Stimulated activated CD4-positive, alpha-beta T cell treated with anti-CD3 and anti-CD28 coated beads, Interleukin-4, amount 100 ng/mL, for 4 hours (primary cell): ENCODE results near the gene FOXF1.
A peak's percentile ranks its signal among the peaks of the same experiment; 100 is the strongest.

Experiments used
- DNase-seq, 2 experiments: peaks; one replicate each; pipeline ENCODE4 v3.0.0-alpha.2; 2020

The FOXF1 gene

DNA sequence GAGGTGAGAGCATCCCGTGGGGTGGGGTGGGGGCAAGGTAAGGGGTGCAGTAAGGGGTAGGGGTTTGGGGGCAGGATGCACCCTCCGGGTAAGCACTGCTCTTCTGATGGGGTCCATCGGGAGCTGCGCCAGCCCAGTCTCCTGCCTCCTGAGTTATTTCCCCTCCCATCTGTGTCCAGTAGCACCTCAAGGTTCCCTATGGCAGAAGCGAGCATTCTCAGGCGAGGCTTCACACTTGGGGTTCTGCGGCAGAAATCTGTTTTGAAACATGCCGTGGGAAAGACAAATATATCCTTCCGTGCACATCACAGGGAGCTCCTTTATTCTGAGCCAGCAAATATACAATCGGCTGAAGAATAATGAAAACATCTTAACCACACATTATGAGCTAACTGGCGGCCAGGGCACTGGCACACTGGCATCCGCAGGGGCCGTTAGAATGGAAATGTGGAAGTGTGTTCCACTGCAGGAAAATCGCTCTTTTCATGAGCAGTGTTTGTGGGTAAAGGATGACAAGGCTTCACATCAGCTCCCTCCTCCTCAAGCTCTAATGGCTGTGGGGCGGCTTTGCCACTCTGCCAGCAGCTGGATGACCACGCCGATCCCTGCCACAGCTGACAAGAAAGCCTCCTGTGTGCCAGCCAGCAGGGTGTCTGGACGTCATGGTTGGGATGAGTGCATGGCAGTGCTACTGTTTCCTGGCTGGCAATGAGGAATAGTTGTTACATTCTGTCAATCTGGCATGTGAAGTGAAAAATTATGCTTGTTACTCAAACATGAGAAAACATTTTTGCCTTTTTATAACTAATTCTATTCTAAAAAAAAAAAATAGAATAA lies 24.7 kb downstream of the FOXF1 start:
- DNase-seq = no peak

DNA sequence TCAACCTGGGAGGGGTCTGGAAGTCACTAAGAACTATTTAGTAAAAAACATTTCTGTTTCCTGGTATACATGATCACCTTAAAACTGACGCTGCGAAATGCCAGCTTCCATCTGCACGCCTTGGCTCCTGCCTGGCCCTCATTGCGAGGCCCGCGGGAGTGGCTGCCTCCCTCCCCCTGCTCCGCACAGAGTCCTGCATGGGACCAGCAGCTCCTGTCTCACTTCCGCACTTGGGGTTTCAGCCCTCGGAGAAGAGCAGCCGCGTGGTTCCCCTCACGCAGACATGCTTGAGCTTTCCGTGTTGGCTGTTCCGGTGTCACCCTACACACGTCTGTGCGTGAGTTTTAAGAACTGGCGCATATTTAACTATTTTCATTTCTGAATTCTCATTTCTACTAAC lies 26.3 kb downstream of the FOXF1 start:
- no peak for DNase-seq

- DNase-seq = no peak
Observed at GRCh38 chr16:86537486-86537885, 27.2 kb downstream of the FOXF1 start.

GRCh38 chr16:86538196-86538780 lies 28.0 kb downstream of the FOXF1 start:
- DNase-seq = no peak

- DNase-seq = no peak
Observed at GRCh38 chr16:86540894-86541293, 30.6 kb downstream of the FOXF1 start.

DNA sequence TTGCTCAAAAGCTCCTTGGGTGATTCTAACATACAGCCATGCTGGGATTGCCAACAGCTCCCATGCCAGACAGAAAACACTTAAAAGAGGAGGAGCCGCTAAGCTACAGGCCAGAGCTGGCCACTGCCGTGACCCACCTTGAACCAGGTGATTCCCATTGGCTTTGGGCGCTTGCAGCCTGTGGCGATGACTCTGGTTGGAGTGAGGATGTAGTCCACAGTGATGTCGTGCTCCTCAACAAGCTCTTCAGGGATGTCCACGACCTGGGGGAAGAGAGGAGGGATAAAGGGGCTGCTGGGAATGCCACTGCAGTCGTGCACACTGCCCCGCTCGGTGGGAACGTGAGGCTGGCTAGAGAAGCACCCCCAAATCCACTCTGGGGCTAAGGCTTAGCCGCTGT lies 31.2 kb downstream of the FOXF1 start:
- no peak for DNase-seq

- no peak for DNase-seq
Observed at GRCh38 chr16:86542756-86543750, 32.7 kb downstream of the FOXF1 start.

DNA sequence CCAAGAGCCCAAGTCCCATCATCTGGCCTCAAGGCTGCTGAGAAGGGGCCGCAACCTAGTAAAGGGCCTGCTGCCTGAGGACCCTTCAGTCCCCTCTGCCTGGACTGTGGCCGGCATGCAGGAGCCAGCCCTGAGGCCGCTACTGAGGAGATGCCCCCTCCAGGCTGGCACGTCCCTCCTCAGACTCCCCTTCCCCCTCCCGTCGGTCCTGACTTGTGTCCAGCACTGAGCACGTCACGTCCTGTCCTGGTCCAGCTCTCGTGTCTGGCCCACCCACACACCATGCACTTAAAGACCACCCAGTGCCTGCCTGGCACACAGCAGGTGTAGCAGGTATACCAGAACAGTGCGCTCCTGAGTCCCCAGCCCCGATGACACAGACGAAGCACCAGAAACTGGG lies 35.2 kb downstream of the FOXF1 start:
- no peak for DNase-seq

DNA sequence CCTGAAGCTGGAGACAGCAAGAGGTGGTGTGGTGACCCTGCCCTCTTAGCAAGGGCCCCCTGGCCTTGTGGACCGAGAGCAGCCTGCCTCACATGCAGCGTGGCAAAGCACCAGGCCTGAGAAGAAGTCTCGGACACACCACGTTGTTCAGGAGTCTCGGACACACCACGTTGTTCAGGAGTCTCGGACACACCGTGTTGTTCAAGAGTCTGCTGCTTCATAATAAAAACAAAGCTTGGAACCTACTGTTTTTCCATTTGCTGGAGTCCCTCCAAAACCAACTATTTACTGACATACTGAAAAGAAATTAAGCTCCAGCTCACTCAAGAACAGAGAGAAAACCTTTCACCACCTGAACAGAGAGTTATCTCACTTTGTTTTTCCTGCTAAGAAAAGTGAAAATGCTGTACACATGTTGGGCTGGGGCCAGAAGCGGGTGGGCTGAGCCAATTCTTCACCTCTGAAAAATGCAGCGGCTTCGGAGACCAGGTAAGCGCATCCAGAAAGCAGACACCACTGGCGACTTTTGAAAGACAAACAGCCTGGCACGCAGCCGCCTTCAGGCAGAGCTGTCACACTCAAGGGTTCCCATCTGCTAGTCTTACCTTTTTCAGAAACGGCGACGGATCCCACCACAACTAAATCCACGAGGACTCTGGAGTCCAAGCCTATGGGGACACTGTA lies 35.8 kb downstream of the FOXF1 start:
- no peak for DNase-seq

DNA sequence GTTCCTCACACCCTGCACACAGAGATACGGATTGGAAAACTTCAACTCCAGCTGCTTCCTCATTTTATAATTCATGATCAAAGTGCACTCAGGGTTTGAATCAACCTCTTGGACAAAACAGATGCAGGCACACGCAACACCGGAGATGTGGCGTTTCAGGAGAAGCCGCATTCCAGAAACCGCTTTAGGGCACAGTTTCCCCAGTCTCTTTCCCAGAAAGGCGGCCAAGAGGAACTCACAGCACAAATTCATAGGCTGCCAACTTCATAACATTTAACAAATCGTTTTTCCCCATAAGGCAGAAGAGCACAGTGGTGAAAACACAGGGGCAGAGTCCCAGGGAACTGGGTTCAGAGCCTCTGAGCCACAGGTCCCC lies 36.3 kb downstream of the FOXF1 start:
- DNase-seq = no peak

GRCh38 chr16:86547286-86547685 lies 37.0 kb downstream of the FOXF1 start:
- no peak for DNase-seq

DNA sequence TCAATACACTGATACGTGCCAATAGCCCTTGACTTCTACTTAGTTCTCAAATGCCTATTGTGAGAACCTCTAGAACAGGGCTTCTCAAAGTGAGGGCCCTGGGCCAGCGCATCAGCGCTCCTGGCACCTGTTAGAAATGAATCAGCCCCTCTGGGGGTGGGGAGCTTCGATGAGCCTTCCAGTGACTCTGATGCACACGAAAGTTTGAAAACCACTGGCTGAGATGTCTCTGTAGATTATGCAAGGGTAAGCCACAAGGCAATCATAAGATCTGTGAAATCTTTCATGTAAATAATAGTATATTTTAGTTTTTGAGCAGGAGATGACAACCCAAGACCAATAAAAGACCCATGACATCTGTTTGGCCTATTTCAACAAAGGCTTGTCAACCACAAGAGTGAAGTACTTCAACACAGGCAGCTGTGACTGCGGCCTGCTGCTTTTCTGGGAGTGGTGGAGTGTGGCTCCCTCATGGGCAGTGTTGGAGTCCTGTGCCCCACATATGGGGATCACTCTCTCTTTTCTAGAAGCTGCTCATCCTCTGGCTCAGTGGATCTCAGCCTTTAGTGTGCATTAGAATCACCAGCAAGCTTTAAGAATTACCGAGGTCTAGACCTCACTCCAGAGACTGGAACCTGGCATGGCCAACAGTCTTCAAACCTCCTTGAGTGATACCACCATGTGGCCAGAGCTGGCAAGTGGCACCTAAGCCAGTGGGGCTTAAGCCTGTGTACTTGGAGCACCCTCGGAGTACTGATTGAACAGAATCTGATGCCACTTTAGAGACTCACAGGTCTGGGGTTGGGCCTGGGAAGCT lies 39.0 kb downstream of the FOXF1 start:
- DNase-seq = no peak

- DNase-seq = no peak
Observed at GRCh38 chr16:86549893-86550190, 39.5 kb downstream of the FOXF1 start.

GRCh38 chr16:86550281-86550680 lies 40.0 kb downstream of the FOXF1 start:
- no peak for DNase-seq

- DNase-seq = no peak
Observed at GRCh38 chr16:86553356-86553755, 43.0 kb downstream of the FOXF1 start.

GRCh38 chr16:86554599-86554916 lies 44.2 kb downstream of the FOXF1 start:
- DNase-seq = no peak

- peak; percentile 93 to 98 for DNase-seq
Observed at GRCh38 chr16:86554917-86555703, 44.8 kb downstream of the FOXF1 start, which contains the start of gene MTHFSD. Gene MTHFSD, minus strand, starts transcription at chr16:86555235. Its CDS starts 51 bp downstream, at chr16:86555184.

- no peak for DNase-seq
Observed at GRCh38 chr16:86555704-86556075, 45.4 kb downstream of the FOXF1 start.

- DNase-seq = no peak
Observed at GRCh38 chr16:86556576-86556975, 46.2 kb downstream of the FOXF1 start.

DNA sequence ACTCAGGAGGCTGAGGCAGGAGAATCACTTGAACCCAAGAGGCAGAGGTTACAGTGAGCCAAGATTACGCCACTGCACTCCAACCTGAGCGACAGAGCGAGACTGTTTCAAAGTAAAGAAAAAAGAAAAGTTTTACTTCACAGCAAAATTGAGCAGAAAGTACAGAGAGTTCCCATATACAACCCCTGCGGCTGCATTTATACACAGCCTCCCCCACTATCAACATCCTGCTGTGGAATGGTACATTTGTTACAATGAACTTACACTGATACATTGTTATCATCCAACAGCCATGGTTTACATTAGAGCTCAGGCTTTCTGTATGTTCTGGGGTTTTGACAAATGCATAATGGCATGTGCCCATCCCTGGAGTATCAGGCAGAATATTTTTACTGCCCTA lies 47.3 kb downstream of the FOXF1 start:
- DNase-seq = no peak
